ENCODE measurements around the gene DENND4A.

DENND4A gene

DNA sequence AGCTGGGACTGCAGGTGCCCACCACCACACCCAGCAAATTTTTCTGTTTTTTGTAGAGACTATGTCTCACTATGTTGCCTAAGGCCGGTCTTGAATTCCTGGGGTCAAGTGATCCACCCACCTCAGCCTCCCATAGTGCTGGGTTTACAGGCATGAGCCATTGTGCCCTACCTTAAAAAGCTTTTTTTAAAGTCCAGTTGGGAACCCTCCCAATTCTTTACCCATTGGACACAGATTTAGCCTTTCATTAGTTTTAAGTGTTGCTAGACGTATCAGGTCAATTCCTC, 1.7 kb upstream of the DENND4A start:
- H3K4me3 ChIP-seq (ENCODE audit: low read depth, low read length), result no peak overlapping the region
- TF ChIP-seq, protein P1, sequence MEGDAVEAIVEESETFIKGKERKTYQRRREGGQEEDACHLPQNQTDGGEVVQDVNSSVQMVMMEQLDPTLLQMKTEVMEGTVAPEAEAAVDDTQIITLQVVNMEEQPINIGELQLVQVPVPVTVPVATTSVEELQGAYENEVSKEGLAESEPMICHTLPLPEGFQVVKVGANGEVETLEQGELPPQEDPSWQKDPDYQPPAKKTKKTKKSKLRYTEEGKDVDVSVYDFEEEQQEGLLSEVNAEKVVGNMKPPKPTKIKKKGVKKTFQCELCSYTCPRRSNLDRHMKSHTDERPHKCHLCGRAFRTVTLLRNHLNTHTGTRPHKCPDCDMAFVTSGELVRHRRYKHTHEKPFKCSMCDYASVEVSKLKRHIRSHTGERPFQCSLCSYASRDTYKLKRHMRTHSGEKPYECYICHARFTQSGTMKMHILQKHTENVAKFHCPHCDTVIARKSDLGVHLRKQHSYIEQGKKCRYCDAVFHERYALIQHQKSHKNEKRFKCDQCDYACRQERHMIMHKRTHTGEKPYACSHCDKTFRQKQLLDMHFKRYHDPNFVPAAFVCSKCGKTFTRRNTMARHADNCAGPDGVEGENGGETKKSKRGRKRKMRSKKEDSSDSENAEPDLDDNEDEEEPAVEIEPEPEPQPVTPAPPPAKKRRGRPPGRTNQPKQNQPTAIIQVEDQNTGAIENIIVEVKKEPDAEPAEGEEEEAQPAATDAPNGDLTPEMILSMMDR (conservative IDR thresholded peaks at IDR 0.05; ENCODE audit: low read depth, low read length), result no peak
- DNase-seq (ENCODE audit: low read depth), result no peak

DNA sequence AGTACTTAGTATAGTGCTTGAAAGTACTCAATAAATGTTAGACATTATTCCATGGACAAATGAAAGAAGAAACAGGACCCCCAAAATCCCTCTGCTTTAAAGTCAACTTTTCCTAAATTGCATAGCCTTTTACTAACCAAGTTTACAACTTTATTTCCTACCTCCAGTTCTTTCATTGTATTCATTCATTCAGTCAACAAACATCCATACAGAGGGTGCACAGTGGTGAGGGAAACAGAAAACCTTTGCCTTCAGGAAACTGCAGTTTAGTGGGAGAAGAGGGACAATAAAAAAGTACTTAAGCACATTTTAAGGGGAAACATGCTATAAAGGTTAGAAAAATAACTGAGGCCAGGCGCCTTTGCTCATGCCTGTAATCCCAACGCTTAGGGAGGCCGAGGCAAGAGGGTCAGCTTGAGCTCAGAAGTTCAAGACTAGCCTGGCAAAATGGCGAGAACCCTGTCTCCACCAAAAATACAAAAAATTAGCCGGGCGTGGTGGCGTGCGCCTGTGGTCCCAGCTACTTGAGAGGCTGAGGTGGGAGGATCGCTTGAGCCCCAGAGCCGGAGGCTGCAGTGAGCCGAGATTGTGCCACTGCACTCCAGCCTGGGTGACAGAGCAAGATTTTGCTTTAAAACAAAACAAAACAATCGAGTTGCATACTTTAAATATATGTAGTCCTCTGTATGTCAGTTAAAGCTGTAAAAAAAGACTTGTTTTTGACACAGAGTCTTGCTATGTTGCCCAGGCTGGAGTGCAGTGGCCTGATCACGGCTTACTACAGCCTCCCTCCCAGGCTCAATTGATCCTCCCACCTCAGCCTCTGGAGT, 1.1 kb upstream of the DENND4A start:
- TF ChIP-seq, protein P1 (conservative IDR thresholded peaks at IDR 0.05; ENCODE audit: low read depth, low read length), result no peak
- DNase-seq (ENCODE audit: low read depth), result no peak
- H3K4me3 ChIP-seq (ENCODE audit: low read depth, low read length), result peak overlapping the region; percentile 83

DNA sequence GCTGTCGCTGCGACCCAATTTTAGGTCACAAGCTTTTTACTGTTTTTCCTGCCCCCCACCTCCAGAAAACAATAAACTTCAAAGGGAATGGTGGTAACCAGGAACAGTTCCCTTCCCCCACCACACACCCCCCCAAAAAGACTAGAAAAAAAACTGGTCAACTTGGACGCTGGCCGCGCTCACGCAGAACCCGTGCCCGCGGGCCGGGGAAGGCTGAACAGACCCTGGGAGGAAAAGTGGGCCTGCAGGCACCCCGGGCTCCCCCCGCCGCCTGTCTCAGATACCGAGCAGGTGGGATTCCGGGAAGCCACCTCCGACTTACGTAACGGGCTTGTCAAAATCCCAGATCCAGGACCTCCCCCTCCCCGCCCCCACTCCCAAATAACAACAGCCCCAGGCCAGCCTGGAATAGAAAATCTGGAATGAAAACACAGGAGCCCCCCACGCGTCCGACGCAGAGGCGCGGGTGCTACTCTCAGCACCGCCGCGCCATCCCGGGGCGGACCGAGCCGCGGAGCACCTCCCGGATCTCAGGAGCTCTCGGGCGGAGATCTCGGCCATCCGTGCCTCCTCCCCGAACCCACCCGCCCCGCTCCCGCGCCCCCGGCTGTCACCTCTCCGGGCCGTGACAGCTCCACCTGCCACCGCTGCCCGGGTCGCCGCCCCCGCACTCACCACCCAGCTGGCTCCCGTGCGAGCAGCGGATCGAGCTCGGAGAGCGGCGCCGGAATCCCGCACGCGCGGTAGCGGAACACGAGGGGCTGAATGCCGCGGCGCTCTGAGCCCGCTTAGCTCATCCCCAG, 557 bp downstream of the DENND4A start:
- TF ChIP-seq, protein P1 (conservative IDR thresholded peaks at IDR 0.05; ENCODE audit: low read depth, low read length), result no peak
- peak; percentile 42 for DNase-seq (ENCODE audit: low read depth)
- peak overlapping the region; percentile 83 for H3K4me3 ChIP-seq (ENCODE audit: low read depth, low read length)

DNA sequence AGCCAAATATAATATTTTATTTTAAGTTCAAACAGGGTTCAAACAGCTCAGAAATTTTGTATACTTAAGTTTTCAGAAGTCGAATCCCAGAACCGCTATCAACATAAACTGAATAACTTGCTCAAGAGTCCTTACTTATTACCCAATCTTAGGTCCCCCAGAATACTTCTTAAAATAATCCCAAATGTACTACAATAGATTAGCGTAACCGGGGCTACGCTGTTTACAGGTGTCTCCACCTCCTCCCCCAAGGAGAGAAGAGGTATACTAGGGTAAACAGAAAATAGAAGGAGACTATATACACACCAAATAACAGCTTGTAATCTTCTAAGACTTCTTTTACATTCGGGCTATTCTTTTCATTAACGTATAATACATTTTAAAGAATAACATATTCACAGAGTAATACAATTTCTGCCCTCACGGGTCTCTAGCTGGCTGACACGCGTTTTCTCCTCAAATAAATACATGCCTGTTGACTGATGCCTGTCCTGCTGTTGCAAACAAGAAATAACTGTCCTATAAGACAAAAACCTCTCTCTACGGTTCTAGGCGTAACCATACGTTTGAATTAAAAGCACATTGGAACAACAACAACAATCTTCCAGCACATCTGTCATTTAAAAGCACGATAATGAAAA, 1.3 kb downstream of the DENND4A start:
- peak overlapping the region; percentile 83 for H3K4me3 ChIP-seq (ENCODE audit: low read depth, low read length)
- peak; percentile 40 for DNase-seq (ENCODE audit: low read depth)
- TF ChIP-seq, protein P1 (conservative IDR thresholded peaks at IDR 0.05; ENCODE audit: low read depth, low read length), result no peak

DNA sequence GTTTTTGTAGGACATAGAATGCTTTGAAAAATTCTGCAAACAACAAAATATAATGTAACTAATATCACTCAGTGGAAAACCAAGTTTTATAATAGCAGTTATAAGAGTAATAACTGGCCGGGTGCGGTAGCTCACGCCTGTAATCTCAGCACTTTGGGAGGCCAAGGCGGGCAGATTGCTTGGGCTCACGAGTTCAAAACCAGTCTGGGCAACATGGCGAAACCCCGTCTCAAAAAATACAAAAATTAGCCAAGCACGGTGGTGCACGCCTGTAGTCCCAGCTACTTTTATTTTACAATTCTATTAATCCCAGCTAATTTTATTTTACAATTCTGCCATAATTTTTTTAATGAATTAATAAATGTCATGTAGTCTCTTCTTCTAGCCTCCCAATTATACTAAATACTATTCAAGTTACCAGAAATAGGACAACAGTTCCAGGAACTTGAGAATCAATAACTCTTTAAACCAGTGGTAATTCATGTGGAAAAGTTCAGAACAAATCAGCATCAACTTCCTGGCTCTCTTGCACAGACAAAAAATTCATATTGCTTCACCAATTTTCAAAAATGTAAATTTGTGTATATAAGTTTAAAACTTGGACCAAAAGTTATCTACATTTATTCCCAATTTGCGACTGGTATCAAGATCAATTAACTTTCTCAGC, 2.2 kb downstream of the DENND4A start:
- DNase-seq (ENCODE audit: low read depth), result peak; percentile 13
- no peak overlapping the region for H3K4me3 ChIP-seq (ENCODE audit: low read depth, low read length)
- TF ChIP-seq, protein P1 (conservative IDR thresholded peaks at IDR 0.05; ENCODE audit: low read depth, low read length), result no peak

DNA sequence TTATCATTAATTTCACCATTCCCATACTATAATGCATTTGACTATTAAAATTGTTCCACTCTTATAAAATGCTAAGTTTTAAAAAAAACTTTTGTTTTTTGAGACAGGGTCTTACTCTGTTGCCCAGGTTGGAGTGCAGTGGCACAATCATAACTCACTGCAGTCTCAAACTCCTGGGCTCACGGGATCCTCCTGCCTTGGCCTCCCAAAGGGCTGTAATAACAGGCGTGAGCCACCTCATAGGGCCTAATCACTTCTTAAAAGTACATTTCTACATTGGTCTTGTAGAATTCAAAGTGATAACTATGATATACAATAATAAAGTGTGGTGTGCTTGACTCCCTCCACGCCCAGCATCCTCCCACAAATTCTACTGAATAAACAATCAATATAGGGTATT, 3.0 kb downstream of the DENND4A start:
- no peak overlapping the region for H3K4me3 ChIP-seq (ENCODE audit: low read depth, low read length)
- TF ChIP-seq, protein P1 (conservative IDR thresholded peaks at IDR 0.05; ENCODE audit: low read depth, low read length), result no peak
- no peak for DNase-seq (ENCODE audit: low read depth)

Measured in choroid plexus epithelial cell (primary cell).